ENCODE measurements around the gene MSANTD4.

- TF ChIP-seq EZH2 (IDR thresholded peaks at IDR 0.05) (no peak), POLR2AphosphoS5 (IDR thresholded peaks at IDR 0.05; ENCODE audit: borderline replicate concordance, low read depth, low read length) (no peak), FOXP2 (optimal IDR thresholded peaks at IDR 0.05; ENCODE audit: control extremely low read depth, extremely low read length, insufficient read depth) (no peak)
Measured at GRCh38 chr11:106051103-106051502, 29.1 kb upstream of the MSANTD4 start.

All from SK-N-MC (cell line).